Esophagus squamous epithelium (tissue), 4 donors: ENCODE results near the gene PFKL.

Experiments
- CTCF ChIP-seq, 6 experiments: fragments of 450-650 bp in 4 of 6; fragments of 200-600 bp in 2 of 6; sonication (generic) in 2 of 6; IDR thresholded peaks; one replicate each; pipeline ENCODE4 v1.5.1; 2016 to 2019; ENCODE audit warnings: antibody characterized with exemption in 6 of 6, mild to moderate bottlenecking in 4 of 6, moderate library complexity in 4 of 6
- POLR2A ChIP-seq, 4 donors: fragments of 450-650 bp; IDR thresholded peaks; one replicate each; pipeline ENCODE4 v1.6.1; 2017; ENCODE audit warnings: antibody characterized with exemption in 4 of 4, mild to moderate bottlenecking in 4 of 4, moderate library complexity in 3 of 4

GRCh38 chr21:44267655-44268142, 32.2 kb upstream of the PFKL start:
- TF ChIP-seq POLR2A (IDR thresholded peaks at IDR 0.05) (no peak), CTCF (IDR thresholded peaks at IDR 0.05) (peak; percentile 8 to 36 (median 18))
